HEK293 (cell line): ENCODE data around the gene RASGRF2.

ENCODE experiments used
- CTCF ChIA-PET: fragments of 350-600 bp; formaldehyde crosslinking; extraction: SDS; loops from one replicate; lab custom pipeline; 2021; ENCODE audit warnings: antibody characterized with exemption; lab: Yijun Ruan, JAX
- POLR2A ChIA-PET: fragments of 300-600 bp; formaldehyde crosslinking; extraction: SDS; loops from one replicate; lab custom pipeline; 2020; ENCODE audit warnings: antibody characterized with exemption, inconsistent platforms; lab: Yijun Ruan, JAX
- H3K27ac ChIP-seq: fragments of 200-500 bp; sonication (Bioruptor generic); 2 replicates; pipeline ENCODE4 v1.5.1; 2014; ENCODE audit warnings: low read depth, low read length, control low read depth, inconsistent platforms; ENCODE audit errors: extremely low read depth
- H3K36me3 ChIP-seq, 2 experiments: fragments of 200-500 bp in 1 of 2; sonication (Bioruptor generic) in 1 of 2; 1 replicate in 1 of 2; 2 replicates in 1 of 2; pipeline ENCODE4 v1.5.1; 2014 to 2017; ENCODE audit warnings: inconsistent platforms in 2 of 2, low read length in 2 of 2; ENCODE audit not compliant: control insufficient read depth in 2 of 2, insufficient read depth in 1 of 2
- H3K4me1 ChIP-seq: fragments of 200-500 bp; sonication (Bioruptor generic); 2 replicates; pipeline ENCODE4 v1.5.1; 2014; ENCODE audit warnings: mild to moderate bottlenecking, low read length, inconsistent platforms; ENCODE audit not compliant: control insufficient read depth, insufficient read depth
- H3K4me3 ChIP-seq: 2 replicates; pipeline ENCODE4 v1.5.1; 2011; ENCODE audit warnings: low read depth, mild to moderate bottlenecking, control low read depth, low read length, moderate library complexity
- H3K9me3 ChIP-seq: fragments of 200-500 bp; sonication (Bioruptor generic); 2 replicates; pipeline ENCODE4 v1.5.1; 2014; ENCODE audit warnings: low read depth, low read length, inconsistent platforms; ENCODE audit not compliant: control insufficient read depth, insufficient read depth
- SALL2 ChIP-seq: fragments of 450-650 bp; formaldehyde crosslinking; IDR thresholded peaks from 2 replicates; pipeline ENCODE4 v1.5.0; 2017; ENCODE audit warnings: missing biosample characterization, mild to moderate bottlenecking, missing genetic modification characterization, borderline replicate concordance
- TRIM28 ChIP-seq: IDR thresholded peaks from 2 replicates; pipeline ENCODE4 v1.6.1; 2011; ENCODE audit warnings: low read length, control low read depth, borderline replicate concordance
- ZBTB8A ChIP-seq: fragments of 450-650 bp; formaldehyde crosslinking; IDR thresholded peaks from 2 replicates; pipeline ENCODE4 v1.5.1; 2016; ENCODE audit warnings: missing biosample characterization, missing genetic modification characterization
- ZNF121 ChIP-seq: fragments of 450-650 bp; formaldehyde crosslinking; IDR thresholded peaks from 2 replicates; pipeline ENCODE4 v1.5.1; 2016; ENCODE audit warnings: missing biosample characterization, missing genetic modification characterization
- ZNF132 ChIP-seq: fragments of 450-650 bp; formaldehyde crosslinking; IDR thresholded peaks from 2 replicates; pipeline ENCODE4 v1.5.1; 2017; ENCODE audit warnings: missing biosample characterization, missing genetic modification characterization, borderline replicate concordance
- ZNF248 ChIP-seq: fragments of 450-650 bp; formaldehyde crosslinking; IDR thresholded peaks from 2 replicates; pipeline ENCODE4 v1.5.1; 2017; ENCODE audit warnings: missing biosample characterization, missing genetic modification characterization
- ZNF366 ChIP-seq: fragments of 450-650 bp; formaldehyde crosslinking; conservative IDR thresholded peaks from 2 replicates; pipeline ENCODE4 v1.5.1; 2016; ENCODE audit warnings: missing biosample characterization, missing genetic modification characterization
- ZNF394 ChIP-seq: fragments of 450-650 bp; formaldehyde crosslinking; IDR thresholded peaks from 2 replicates; pipeline ENCODE4 v1.5.1; 2016; ENCODE audit warnings: missing biosample characterization, missing genetic modification characterization, mild to moderate bottlenecking, moderate library complexity, borderline replicate concordance
- ZNF416 ChIP-seq: fragments of 450-650 bp; formaldehyde crosslinking; IDR thresholded peaks from 2 replicates; pipeline ENCODE4 v1.5.1; 2016; ENCODE audit warnings: missing biosample characterization, missing genetic modification characterization
- ZNF561 ChIP-seq: fragments of 450-650 bp; IDR thresholded peaks from 2 replicates; pipeline ENCODE4 v1.5.1; 2018; ENCODE audit warnings: missing biosample characterization, missing genetic modification characterization, borderline replicate concordance
- ZNF670 ChIP-seq: fragments of 450-650 bp; formaldehyde crosslinking; IDR thresholded peaks from 2 replicates; pipeline ENCODE4 v1.5.1; 2016; ENCODE audit warnings: missing biosample characterization, missing genetic modification characterization, low read depth
- ZNF777 ChIP-seq: fragments of 450-650 bp; formaldehyde crosslinking; IDR thresholded peaks from 2 replicates; pipeline ENCODE4 v1.5.1; 2017; ENCODE audit warnings: missing biosample characterization, missing genetic modification characterization, borderline replicate concordance
- TF ChIP-seq, protein P1 (sequence below): fragments of 450-650 bp; formaldehyde crosslinking; IDR thresholded peaks from 2 replicates; pipeline ENCODE4 v1.5.1; 2016; ENCODE audit warnings: missing biosample characterization, missing genetic modification characterization
- TF ChIP-seq, protein P2 (sequence below): fragments of 450-650 bp; formaldehyde crosslinking; IDR thresholded peaks from 2 replicates; pipeline ENCODE4 v1.5.1; 2017; ENCODE audit warnings: missing biosample characterization, missing genetic modification characterization
- TF ChIP-seq, protein P3 (sequence below): fragments of 450-650 bp; formaldehyde crosslinking; IDR thresholded peaks from 2 replicates; pipeline ENCODE4 v1.5.1; 2016; ENCODE audit warnings: missing biosample characterization, missing genetic modification characterization
- TF ChIP-seq, protein P4 (sequence below): fragments of 450-650 bp; formaldehyde crosslinking; IDR thresholded peaks from 2 replicates; pipeline ENCODE4 v1.5.1; 2016; ENCODE audit warnings: missing biosample characterization, missing genetic modification characterization, borderline replicate concordance

The RASGRF2 gene

DNA sequence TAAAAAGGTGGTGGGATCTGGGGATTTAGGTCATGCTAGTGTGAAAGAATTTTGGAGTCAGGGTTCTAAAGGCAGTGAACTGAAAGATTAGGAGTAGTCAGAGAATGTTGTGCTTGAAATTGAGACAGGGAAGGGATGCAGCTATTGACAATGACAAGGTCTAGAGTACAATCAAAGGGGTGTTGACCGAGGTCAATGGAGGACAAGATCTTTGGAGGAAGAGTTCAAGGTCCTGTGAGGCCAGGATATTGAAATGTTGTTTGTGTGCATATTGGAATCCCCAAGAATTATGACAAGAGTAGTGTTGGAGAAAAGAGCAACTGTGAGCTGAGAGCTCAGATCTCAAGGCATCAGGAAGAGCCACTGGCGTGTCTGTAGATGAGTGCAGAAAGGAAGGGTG is 116.9 kb downstream of the RASGRF2 start:
- no peak overlapping the region for H3K4me3 ChIP-seq
- no peaks in the 10 kb centered on the region for H3K4me1 ChIP-seq
- TF ChIP-seq, protein P1, sequence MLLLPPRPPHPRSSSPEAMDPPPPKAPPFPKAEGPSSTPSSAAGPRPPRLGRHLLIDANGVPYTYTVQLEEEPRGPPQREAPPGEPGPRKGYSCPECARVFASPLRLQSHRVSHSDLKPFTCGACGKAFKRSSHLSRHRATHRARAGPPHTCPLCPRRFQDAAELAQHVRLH (tag by site-specific recombination): no peak
- no peak for TF ChIP-seq ZNF132
- H3K27ac ChIP-seq: no peak overlapping the region
- POLR2A ChIA-PET: no interaction called here
- CTCF ChIA-PET: interaction anchor here (1.0 kb wide), 1 partner anchor 368 kb away, joined by 3 read pairs; no protein-coding TSS in a partner anchor
- H3K36me3 ChIP-seq: peaks cover 0 to 9% of the 10 kb centered on the region in 2 experiments; a peak in 2 of 3 replicates
- H3K9me3 ChIP-seq: no peaks in the 10 kb centered on the region

DNA sequence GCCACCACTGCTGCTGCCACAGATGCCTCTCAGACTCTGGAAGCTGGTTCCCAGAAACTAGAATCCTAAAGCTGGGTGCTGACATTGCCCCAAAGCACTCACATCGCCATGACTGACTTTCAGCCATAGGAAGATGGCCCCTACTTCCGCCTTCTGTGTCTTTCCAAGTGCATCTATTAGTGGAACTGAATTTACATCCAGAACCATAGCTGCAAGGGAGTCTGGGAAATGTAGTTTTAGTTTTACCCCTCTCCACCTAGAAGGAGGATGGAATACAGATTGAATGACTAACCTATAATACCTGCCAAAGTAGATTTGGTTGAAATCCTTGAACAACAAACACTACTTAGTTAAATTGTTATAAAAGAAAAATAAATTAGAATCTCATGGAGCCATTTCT is 118.8 kb downstream of the RASGRF2 start:
- peaks cover 0 to 9% of the 10 kb centered on the region in 2 experiments; a peak in 1 of 3 replicates for H3K36me3 ChIP-seq
- no peaks in the 10 kb centered on the region for H3K4me1 ChIP-seq
- TF ChIP-seq ZNF121 (tag by site-specific recombination) (no peak), ZNF366 (tag by site-specific recombination) (no peak), ZNF394 (no peak), ZNF248 (tag by site-specific recombination) (no peak), ZNF670 (tag by site-specific recombination) (no peak), ZNF561 (tag by site-specific recombination) (no peak), SALL2 (tag by site-specific recombination) (no peak), ZNF777 (no peak), ZBTB8A (tag by site-specific recombination) (no peak), TRIM28 (no peak), ZNF416 (tag by site-specific recombination) (no peak)
- TF ChIP-seq, protein P2, sequence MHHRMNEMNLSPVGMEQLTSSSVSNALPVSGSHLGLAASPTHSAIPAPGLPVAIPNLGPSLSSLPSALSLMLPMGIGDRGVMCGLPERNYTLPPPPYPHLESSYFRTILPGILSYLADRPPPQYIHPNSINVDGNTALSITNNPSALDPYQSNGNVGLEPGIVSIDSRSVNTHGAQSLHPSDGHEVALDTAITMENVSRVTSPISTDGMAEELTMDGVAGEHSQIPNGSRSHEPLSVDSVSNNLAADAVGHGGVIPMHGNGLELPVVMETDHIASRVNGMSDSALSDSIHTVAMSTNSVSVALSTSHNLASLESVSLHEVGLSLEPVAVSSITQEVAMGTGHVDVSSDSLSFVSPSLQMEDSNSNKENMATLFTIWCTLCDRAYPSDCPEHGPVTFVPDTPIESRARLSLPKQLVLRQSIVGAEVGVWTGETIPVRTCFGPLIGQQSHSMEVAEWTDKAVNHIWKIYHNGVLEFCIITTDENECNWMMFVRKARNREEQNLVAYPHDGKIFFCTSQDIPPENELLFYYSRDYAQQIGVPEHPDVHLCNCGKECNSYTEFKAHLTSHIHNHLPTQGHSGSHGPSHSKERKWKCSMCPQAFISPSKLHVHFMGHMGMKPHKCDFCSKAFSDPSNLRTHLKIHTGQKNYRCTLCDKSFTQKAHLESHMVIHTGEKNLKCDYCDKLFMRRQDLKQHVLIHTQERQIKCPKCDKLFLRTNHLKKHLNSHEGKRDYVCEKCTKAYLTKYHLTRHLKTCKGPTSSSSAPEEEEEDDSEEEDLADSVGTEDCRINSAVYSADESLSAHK (tag by site-specific recombination): no peak
- TF ChIP-seq, protein P3, sequence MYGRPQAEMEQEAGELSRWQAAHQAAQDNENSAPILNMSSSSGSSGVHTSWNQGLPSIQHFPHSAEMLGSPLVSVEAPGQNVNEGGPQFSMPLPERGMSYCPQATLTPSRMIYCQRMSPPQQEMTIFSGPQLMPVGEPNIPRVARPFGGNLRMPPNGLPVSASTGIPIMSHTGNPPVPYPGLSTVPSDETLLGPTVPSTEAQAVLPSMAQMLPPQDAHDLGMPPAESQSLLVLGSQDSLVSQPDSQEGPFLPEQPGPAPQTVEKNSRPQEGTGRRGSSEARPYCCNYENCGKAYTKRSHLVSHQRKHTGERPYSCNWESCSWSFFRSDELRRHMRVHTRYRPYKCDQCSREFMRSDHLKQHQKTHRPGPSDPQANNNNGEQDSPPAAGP: no peak
- TF ChIP-seq, protein P4, sequence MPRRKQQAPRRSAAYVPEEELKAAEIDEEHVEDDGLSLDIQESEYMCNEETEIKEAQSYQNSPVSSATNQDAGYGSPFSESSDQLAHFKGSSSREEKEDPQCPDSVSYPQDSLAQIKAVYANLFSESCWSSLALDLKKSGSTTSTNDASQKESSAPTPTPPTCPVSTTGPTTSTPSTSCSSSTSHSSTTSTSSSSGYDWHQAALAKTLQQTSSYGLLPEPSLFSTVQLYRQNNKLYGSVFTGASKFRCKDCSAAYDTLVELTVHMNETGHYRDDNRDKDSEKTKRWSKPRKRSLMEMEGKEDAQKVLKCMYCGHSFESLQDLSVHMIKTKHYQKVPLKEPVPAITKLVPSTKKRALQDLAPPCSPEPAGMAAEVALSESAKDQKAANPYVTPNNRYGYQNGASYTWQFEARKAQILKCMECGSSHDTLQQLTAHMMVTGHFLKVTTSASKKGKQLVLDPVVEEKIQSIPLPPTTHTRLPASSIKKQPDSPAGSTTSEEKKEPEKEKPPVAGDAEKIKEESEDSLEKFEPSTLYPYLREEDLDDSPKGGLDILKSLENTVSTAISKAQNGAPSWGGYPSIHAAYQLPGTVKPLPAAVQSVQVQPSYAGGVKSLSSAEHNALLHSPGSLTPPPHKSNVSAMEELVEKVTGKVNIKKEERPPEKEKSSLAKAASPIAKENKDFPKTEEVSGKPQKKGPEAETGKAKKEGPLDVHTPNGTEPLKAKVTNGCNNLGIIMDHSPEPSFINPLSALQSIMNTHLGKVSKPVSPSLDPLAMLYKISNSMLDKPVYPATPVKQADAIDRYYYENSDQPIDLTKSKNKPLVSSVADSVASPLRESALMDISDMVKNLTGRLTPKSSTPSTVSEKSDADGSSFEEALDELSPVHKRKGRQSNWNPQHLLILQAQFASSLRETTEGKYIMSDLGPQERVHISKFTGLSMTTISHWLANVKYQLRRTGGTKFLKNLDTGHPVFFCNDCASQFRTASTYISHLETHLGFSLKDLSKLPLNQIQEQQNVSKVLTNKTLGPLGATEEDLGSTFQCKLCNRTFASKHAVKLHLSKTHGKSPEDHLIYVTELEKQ (tag by site-specific recombination): no peak
- TF ChIP-seq, all 188 proteins: peak for 0
- CTCF ChIA-PET: no interaction called here
- Histone ChIP-seq H3K4me3 (no peak overlapping the region), H3K9me3 (no peaks in the 10 kb centered on the region), H3K27ac (no peak overlapping the region)
- POLR2A ChIA-PET: no interaction called here
